ENCODE measurements around the gene INTS11. TPM values are rescaled to one million over a fixed set of nuclear protein-coding genes. Genes with fewer than 3 reads are reported as not detected.

INTS11 gene
- polyA plus RNA-seq, 3 donors: 46.2 to 154 (median 49.6) TPM

- no peak for DNase-seq
- H3K27me3 Mint-ChIP-seq (ENCODE audit: low read depth in 3 of 3): no peaks in the 10 kb centered on the region
- H3K4me3 Mint-ChIP-seq: no peak overlapping the region
- Histone ChIP-seq H3K9me3 (replicated peaks in 1 of 2; ENCODE audit: control insufficient read depth in 1 of 2, insufficient read depth in 1 of 2, low read length in 2 of 2) (no peaks in the 10 kb centered on the region), H3K36me3 (replicated peaks in 1 of 2; ENCODE audit: control insufficient read depth in 1 of 2, insufficient read depth in 2 of 2, low read length in 2 of 2) (peaks cover 33 to 47% of the 10 kb centered on the region in 2 donors), H3K4me2 (replicated peaks; ENCODE audit: extremely low read depth, low read length, poor library complexity, severe bottlenecking) (no peak overlapping the region), H3K27ac (ENCODE audit: low read depth in 1 of 2, low read length in 2 of 2) (no peak overlapping the region), H2AFZ (ENCODE audit: insufficient read depth, low read depth, low read length, poor library complexity, severe bottlenecking) (no peak overlapping the region), H3K4me1 (ENCODE audit: control insufficient read depth in 1 of 2, insufficient read depth in 2 of 2, low read length in 2 of 2) (peaks cover 18 to 19% of the 10 kb centered on the region in 2 donors), H3K79me2 (ENCODE audit: insufficient read depth, low read length) (peaks cover 50% of the 10 kb centered on the region), H3K9ac (ENCODE audit: insufficient read depth, low read length, poor library complexity, severe bottlenecking) (no peak overlapping the region), H3K27me3 (ENCODE audit: control insufficient read depth in 2 of 2, insufficient read depth in 2 of 2, low read length in 2 of 2) (no peaks in the 10 kb centered on the region), H3K4me3 (replicated peaks in 1 of 3; ENCODE audit: low read depth in 2 of 3, low read length in 3 of 3) (no peak overlapping the region), H4K20me1 (ENCODE audit: insufficient read depth, low read length) (peaks cover 67% of the 10 kb centered on the region)
- peaks cover 21% of the 10 kb centered on the region for H3K4me1 Mint-ChIP-seq
- H3K9me3 Mint-ChIP-seq: no peaks in the 10 kb centered on the region
- 98% methylated on average over 21 of the region's 23 CpGs for WGBS (ENCODE audit: insufficient coverage)
- H3K36me3 Mint-ChIP-seq: peaks cover 27 to 45% of the 10 kb centered on the region in 2 donors
- no peak for TF ChIP-seq CTCF (IDR thresholded peaks at IDR 0.05)
- H3K27ac Mint-ChIP-seq: no peak overlapping the region
- intact Hi-C loops (cut with micrococcal nuclease): no loop called here
Measured at GRCh38 chr1:1320666-1321448, 3.6 kb downstream of the INTS11 start.

- Histone ChIP-seq H3K79me2 (ENCODE audit: insufficient read depth, low read length) (peaks cover 38% of the 10 kb centered on the region), H3K4me1 (ENCODE audit: control insufficient read depth in 1 of 2, insufficient read depth in 2 of 2, low read length in 2 of 2) (peaks cover 8 to 9% of the 10 kb centered on the region in 2 donors), H3K27me3 (ENCODE audit: control insufficient read depth in 2 of 2, insufficient read depth in 2 of 2, low read length in 2 of 2) (no peaks in the 10 kb centered on the region), H3K27ac (ENCODE audit: low read depth in 1 of 2, low read length in 2 of 2) (no peak overlapping the region), H3K9me3 (replicated peaks in 1 of 2; ENCODE audit: control insufficient read depth in 1 of 2, insufficient read depth in 1 of 2, low read length in 2 of 2) (no peaks in the 10 kb centered on the region), H2AFZ (ENCODE audit: insufficient read depth, low read depth, low read length, poor library complexity, severe bottlenecking) (no peak overlapping the region), H3K4me3 (replicated peaks in 1 of 3; ENCODE audit: low read depth in 2 of 3, low read length in 3 of 3) (no peak overlapping the region), H3K9ac (ENCODE audit: insufficient read depth, low read length, poor library complexity, severe bottlenecking) (no peak overlapping the region), H3K36me3 (replicated peaks in 1 of 2; ENCODE audit: control insufficient read depth in 1 of 2, insufficient read depth in 2 of 2, low read length in 2 of 2) (peaks cover 41 to 56% of the 10 kb centered on the region in 2 donors), H3K4me2 (replicated peaks; ENCODE audit: extremely low read depth, low read length, poor library complexity, severe bottlenecking) (no peak overlapping the region), H4K20me1 (ENCODE audit: insufficient read depth, low read length) (peaks cover 67% of the 10 kb centered on the region)
- no peak for DNase-seq
- intact Hi-C loops (cut with micrococcal nuclease): no loop called here
- H3K27ac Mint-ChIP-seq: peak overlapping the region in 2 of 7 donors; percentile 53 to 72
- TF ChIP-seq CTCF (IDR thresholded peaks at IDR 0.05): no peak
- no peak overlapping the region for H3K4me3 Mint-ChIP-seq
- H3K4me1 Mint-ChIP-seq: peaks cover 14% of the 10 kb centered on the region
- H3K9me3 Mint-ChIP-seq: no peaks in the 10 kb centered on the region
- H3K27me3 Mint-ChIP-seq (ENCODE audit: low read depth in 3 of 3): no peaks in the 10 kb centered on the region
- peaks cover 32 to 56% of the 10 kb centered on the region in 2 donors for H3K36me3 Mint-ChIP-seq
- 93% methylated on average over 13 of the region's 13 CpGs for WGBS (ENCODE audit: insufficient coverage)
Measured at GRCh38 chr1:1319646-1319941, 4.9 kb downstream of the INTS11 start.
